Testis (tissue), 2 donors: ENCODE results near the gene SOWAHA.

Experiments used
- CTCF ChIP-seq, 3 experiments: fragments of 450-650 bp in 2 of 3; fragments of 200-600 bp in 1 of 3; sonication (generic) in 1 of 3; IDR thresholded peaks; one replicate each; pipeline ENCODE4 v1.5.1; 2016 to 2019; ENCODE audit warnings: antibody characterized with exemption in 3 of 3, mild to moderate bottlenecking in 2 of 3, moderate library complexity in 1 of 3
- POLR2A ChIP-seq: fragments of 450-650 bp; IDR thresholded peaks from one replicate; pipeline ENCODE4 v1.6.1; 2017; ENCODE audit warnings: antibody characterized with exemption, mild to moderate bottlenecking, moderate library complexity

GRCh38 chr5:132785864-132786263 lies 27.2 kb upstream of the SOWAHA start:
- no peak for TF ChIP-seq CTCF (IDR thresholded peaks at IDR 0.05)
- no peak for TF ChIP-seq POLR2A
